ENCODE data around the gene WDHD1.

Gene WDHD1

DNA sequence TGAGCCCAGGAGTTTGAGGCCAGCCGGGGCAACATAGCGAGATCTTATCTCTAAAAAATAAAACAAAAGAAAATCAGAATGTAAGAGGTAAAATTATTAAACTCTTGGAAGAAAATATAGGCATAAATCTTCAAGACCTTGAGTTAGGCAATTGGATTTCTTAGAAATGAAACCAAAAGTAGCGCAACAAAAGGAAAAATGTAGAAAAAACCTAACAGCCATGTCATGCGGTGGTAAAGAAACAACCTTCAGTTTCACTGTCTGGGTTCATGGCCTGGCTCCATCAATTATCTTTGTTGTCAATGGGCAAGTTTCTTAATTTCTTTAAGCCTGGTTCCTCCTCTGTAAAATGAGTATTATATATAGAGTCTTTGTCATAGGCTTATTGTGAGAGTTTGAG is 118.7 kb downstream of the WDHD1 start:
- ATAC-seq, result no peak
- TF ChIP-seq RARB (CRISPR knock-in tag; IDR thresholded peaks at IDR 0.05), result no peak
- TF ChIP-seq ZNF8 (CRISPR knock-in tag; IDR thresholded peaks at IDR 0.05), result no peak
- TF ChIP-seq ZNF70 (CRISPR knock-in tag; IDR thresholded peaks at IDR 0.05), result no peak
- no peak for TF ChIP-seq PPARA (CRISPR knock-in tag; IDR thresholded peaks at IDR 0.05; ENCODE audit: borderline replicate concordance)
- TF ChIP-seq ZNF565 (CRISPR knock-in tag; conservative IDR thresholded peaks at IDR 0.05; ENCODE audit: low read depth), result no peak
- no peak for TF ChIP-seq CSDC2 (CRISPR knock-in tag; IDR thresholded peaks at IDR 0.05)
- no peak for TF ChIP-seq ZC3H10 (CRISPR knock-in tag; IDR thresholded peaks at IDR 0.05)
- TF ChIP-seq, protein P1, sequence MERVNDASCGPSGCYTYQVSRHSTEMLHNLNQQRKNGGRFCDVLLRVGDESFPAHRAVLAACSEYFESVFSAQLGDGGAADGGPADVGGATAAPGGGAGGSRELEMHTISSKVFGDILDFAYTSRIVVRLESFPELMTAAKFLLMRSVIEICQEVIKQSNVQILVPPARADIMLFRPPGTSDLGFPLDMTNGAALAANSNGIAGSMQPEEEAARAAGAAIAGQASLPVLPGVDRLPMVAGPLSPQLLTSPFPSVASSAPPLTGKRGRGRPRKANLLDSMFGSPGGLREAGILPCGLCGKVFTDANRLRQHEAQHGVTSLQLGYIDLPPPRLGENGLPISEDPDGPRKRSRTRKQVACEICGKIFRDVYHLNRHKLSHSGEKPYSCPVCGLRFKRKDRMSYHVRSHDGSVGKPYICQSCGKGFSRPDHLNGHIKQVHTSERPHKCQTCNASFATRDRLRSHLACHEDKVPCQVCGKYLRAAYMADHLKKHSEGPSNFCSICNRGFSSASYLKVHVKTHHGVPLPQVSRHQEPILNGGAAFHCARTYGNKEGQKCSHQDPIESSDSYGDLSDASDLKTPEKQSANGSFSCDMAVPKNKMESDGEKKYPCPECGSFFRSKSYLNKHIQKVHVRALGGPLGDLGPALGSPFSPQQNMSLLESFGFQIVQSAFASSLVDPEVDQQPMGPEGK (CRISPR knock-in tag; IDR thresholded peaks at IDR 0.05; ENCODE audit: borderline replicate concordance), result no peak
- TF ChIP-seq TCF4 (CRISPR knock-in tag; IDR thresholded peaks at IDR 0.05; ENCODE audit: borderline replicate concordance), result no peak
- TF ChIP-seq, protein P2, sequence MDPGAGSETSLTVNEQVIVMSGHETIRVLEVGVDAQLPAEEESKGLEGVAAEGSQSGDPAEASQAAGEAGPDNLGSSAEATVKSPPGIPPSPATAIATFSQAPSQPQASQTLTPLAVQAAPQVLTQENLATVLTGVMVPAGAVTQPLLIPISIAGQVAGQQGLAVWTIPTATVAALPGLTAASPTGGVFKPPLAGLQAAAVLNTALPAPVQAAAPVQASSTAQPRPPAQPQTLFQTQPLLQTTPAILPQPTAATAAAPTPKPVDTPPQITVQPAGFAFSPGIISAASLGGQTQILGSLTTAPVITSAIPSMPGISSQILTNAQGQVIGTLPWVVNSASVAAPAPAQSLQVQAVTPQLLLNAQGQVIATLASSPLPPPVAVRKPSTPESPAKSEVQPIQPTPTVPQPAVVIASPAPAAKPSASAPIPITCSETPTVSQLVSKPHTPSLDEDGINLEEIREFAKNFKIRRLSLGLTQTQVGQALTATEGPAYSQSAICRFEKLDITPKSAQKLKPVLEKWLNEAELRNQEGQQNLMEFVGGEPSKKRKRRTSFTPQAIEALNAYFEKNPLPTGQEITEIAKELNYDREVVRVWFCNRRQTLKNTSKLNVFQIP (CRISPR knock-in tag; IDR thresholded peaks at IDR 0.05; ENCODE audit: borderline replicate concordance, low read depth), result no peak
- TF ChIP-seq, protein P3, sequence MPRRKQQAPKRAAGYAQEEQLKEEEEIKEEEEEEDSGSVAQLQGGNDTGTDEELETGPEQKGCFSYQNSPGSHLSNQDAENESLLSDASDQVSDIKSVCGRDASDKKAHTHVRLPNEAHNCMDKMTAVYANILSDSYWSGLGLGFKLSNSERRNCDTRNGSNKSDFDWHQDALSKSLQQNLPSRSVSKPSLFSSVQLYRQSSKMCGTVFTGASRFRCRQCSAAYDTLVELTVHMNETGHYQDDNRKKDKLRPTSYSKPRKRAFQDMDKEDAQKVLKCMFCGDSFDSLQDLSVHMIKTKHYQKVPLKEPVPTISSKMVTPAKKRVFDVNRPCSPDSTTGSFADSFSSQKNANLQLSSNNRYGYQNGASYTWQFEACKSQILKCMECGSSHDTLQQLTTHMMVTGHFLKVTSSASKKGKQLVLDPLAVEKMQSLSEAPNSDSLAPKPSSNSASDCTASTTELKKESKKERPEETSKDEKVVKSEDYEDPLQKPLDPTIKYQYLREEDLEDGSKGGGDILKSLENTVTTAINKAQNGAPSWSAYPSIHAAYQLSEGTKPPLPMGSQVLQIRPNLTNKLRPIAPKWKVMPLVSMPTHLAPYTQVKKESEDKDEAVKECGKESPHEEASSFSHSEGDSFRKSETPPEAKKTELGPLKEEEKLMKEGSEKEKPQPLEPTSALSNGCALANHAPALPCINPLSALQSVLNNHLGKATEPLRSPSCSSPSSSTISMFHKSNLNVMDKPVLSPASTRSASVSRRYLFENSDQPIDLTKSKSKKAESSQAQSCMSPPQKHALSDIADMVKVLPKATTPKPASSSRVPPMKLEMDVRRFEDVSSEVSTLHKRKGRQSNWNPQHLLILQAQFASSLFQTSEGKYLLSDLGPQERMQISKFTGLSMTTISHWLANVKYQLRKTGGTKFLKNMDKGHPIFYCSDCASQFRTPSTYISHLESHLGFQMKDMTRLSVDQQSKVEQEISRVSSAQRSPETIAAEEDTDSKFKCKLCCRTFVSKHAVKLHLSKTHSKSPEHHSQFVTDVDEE (CRISPR knock-in tag; IDR thresholded peaks at IDR 0.05), result no peak
- no peak for TF ChIP-seq TOX (CRISPR knock-in tag; IDR thresholded peaks at IDR 0.05; ENCODE audit: borderline replicate concordance)
- no peak for TF ChIP-seq ESRRG (CRISPR knock-in tag; IDR thresholded peaks at IDR 0.05)

DNA sequence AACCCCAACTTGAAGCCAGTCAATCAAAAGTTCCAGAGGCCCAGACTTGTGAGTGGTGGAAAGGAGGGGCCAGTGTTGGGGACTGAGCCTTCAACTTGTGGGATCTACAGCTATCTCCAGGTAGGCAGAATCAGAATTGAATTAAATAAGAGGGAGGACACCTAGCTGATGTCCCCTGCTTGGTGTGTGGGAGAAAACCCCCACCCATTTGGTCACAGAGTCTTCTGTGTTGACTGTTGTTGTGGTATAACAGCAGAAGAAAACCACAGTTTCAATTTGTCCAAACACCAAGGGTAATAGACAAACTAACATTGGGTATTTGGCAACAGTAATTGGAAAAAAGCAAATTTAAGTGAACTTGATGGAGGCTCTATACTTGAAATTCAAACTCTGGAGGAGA is 120.8 kb downstream of the WDHD1 start:
- TF ChIP-seq CSDC2 (CRISPR knock-in tag; IDR thresholded peaks at IDR 0.05), result no peak
- TF ChIP-seq ARNTL (CRISPR knock-in tag; IDR thresholded peaks at IDR 0.05; ENCODE audit: borderline replicate concordance, low read depth), result no peak
- no peak for TF ChIP-seq ESRRG (CRISPR knock-in tag; IDR thresholded peaks at IDR 0.05)
- no peak for TF ChIP-seq PPARA (CRISPR knock-in tag; IDR thresholded peaks at IDR 0.05; ENCODE audit: borderline replicate concordance)
- TF ChIP-seq ZFP3 (CRISPR knock-in tag; IDR thresholded peaks at IDR 0.05), result no peak
- no peak for TF ChIP-seq ZNF565 (CRISPR knock-in tag; conservative IDR thresholded peaks at IDR 0.05; ENCODE audit: low read depth)
- TF ChIP-seq, protein P1 (CRISPR knock-in tag; IDR thresholded peaks at IDR 0.05; ENCODE audit: borderline replicate concordance), result no peak
- TF ChIP-seq, protein P3 (CRISPR knock-in tag; IDR thresholded peaks at IDR 0.05), result no peak
- TF ChIP-seq, protein P2 (CRISPR knock-in tag; IDR thresholded peaks at IDR 0.05; ENCODE audit: borderline replicate concordance, low read depth), result no peak
- TF ChIP-seq SNAI2 (CRISPR knock-in tag; IDR thresholded peaks at IDR 0.05), result no peak
- TF ChIP-seq OSR1 (CRISPR knock-in tag; IDR thresholded peaks at IDR 0.05), result no peak
- no peak for TF ChIP-seq ZNF70 (CRISPR knock-in tag; IDR thresholded peaks at IDR 0.05)
- no peak for TF ChIP-seq TOX (CRISPR knock-in tag; IDR thresholded peaks at IDR 0.05; ENCODE audit: borderline replicate concordance)
- no peak for TF ChIP-seq TCF4 (CRISPR knock-in tag; IDR thresholded peaks at IDR 0.05; ENCODE audit: borderline replicate concordance)
- no peak for TF ChIP-seq ZC3H10 (CRISPR knock-in tag; IDR thresholded peaks at IDR 0.05)
- TF ChIP-seq, protein P4, sequence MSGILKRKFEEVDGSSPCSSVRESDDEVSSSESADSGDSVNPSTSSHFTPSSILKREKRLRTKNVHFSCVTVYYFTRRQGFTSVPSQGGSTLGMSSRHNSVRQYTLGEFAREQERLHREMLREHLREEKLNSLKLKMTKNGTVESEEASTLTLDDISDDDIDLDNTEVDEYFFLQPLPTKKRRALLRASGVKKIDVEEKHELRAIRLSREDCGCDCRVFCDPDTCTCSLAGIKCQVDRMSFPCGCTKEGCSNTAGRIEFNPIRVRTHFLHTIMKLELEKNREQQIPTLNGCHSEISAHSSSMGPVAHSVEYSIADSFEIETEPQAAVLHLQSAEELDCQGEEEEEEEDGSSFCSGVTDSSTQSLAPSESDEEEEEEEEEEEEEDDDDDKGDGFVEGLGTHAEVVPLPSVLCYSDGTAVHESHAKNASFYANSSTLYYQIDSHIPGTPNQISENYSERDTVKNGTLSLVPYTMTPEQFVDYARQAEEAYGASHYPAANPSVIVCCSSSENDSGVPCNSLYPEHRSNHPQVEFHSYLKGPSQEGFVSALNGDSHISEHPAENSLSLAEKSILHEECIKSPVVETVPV (CRISPR knock-in tag; IDR thresholded peaks at IDR 0.05), result no peak
- TF ChIP-seq RARB (CRISPR knock-in tag; IDR thresholded peaks at IDR 0.05), result no peak
- no peak for TF ChIP-seq ISL1 (CRISPR knock-in tag; IDR thresholded peaks at IDR 0.05)
- TF ChIP-seq ZNF8 (CRISPR knock-in tag; IDR thresholded peaks at IDR 0.05), result no peak
- TF ChIP-seq BACH2 (CRISPR knock-in tag; IDR thresholded peaks at IDR 0.05; ENCODE audit: borderline replicate concordance), result no peak
- ATAC-seq, result no peak

All from SK-N-SH treated with all-trans-retinoic acid at 6 μM for 48 hours (cell line).